Bronchial epithelial cell (primary cell): ENCODE measurements around the gene TMIGD1. TPM values are rescaled to one million over a fixed set of nuclear protein-coding genes. Genes with fewer than 3 reads are reported as not detected.

Source experiments
- DNase-seq: peaks from one replicate; pipeline ENCODE4 v3.0.0-alpha.2; 2010; ENCODE audit warnings: low read depth
- FAIRE-seq: peaks from 2 replicates; lab custom pipeline; 2011; peaks lifted over from hg19 to GRCh38; lab: Jason Lieb, UNC
- H3K27me3 ChIP-seq: 2 replicates; pipeline ENCODE4 v1.5.1; 2011; ENCODE audit warnings: low read length; ENCODE audit not compliant: control insufficient read depth, insufficient read depth
- H3K36me3 ChIP-seq: 2 replicates; pipeline ENCODE4 v1.5.1; 2011; ENCODE audit warnings: low read length; ENCODE audit not compliant: control insufficient read depth, insufficient read depth
- H3K4me3 ChIP-seq: 2 replicates; pipeline ENCODE4 v1.5.1; 2011; ENCODE audit warnings: mild to moderate bottlenecking, low read depth, low read length, control low read depth
- total RNA-seq: library from RNA; depleted of rRNA; stranded (reverse); fragments of >200 nt; gene quantifications from 2 replicates; pipeline ENCODE4 v1.2.1, GENCODE V29; 2014
- TF ChIP-seq, protein P1 (sequence below): IDR thresholded peaks from 2 replicates; pipeline ENCODE4 v1.5.1; 2011; ENCODE audit warnings: mild to moderate bottlenecking, moderate library complexity, low read length, control low read depth, inconsistent platforms; ENCODE audit not compliant: insufficient read depth, severe bottlenecking

The TMIGD1 gene
- total RNA-seq, 1 donor from 2014 or later = not detected

DNA sequence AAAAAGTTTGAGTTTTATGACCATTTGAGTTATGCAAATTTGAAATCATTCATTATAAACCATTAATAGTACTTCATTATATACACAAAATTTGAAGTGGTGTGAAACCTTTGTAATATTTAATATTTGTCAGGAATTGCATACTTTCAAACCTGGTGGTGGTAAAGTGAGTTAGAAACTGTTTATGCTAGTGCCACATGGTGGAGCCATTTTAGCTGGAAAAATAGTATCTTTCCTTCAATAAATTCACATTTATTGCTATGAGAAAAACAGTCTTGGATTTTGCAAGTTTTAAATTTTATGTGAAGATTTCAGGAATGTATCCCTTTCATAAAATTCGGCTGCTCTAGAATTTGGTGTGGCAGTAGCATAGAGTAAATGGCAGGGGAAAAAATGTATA, 34.9 kb downstream of the TMIGD1 start:
- H3K27me3 ChIP-seq = no peaks in the 10 kb centered on the region
- H3K4me3 ChIP-seq = no peak overlapping the region
- no peaks in the 10 kb centered on the region for H3K36me3 ChIP-seq
- no peak for DNase-seq
- TF ChIP-seq, protein P1, sequence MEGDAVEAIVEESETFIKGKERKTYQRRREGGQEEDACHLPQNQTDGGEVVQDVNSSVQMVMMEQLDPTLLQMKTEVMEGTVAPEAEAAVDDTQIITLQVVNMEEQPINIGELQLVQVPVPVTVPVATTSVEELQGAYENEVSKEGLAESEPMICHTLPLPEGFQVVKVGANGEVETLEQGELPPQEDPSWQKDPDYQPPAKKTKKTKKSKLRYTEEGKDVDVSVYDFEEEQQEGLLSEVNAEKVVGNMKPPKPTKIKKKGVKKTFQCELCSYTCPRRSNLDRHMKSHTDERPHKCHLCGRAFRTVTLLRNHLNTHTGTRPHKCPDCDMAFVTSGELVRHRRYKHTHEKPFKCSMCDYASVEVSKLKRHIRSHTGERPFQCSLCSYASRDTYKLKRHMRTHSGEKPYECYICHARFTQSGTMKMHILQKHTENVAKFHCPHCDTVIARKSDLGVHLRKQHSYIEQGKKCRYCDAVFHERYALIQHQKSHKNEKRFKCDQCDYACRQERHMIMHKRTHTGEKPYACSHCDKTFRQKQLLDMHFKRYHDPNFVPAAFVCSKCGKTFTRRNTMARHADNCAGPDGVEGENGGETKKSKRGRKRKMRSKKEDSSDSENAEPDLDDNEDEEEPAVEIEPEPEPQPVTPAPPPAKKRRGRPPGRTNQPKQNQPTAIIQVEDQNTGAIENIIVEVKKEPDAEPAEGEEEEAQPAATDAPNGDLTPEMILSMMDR = peak; percentile 22
- no peak for FAIRE-seq

DNA sequence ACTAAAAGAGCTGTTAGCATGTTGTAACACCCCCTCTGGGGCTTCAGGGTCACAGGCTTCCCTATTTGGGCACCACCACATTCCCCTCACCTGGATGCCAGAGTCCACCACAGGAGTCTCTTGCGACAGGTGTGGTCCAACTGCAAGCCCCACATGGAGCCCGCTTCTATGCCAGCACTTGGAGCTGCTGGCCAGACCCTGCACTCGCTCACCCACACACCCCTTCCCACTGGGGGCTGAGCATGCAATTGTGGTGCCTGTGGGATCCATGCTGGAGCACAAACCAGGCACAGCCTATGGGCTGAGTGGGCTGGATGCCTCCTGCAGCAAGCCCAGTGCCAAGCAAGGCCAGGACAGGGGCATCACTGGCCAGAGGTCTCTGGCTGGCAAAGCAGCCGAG, 36.1 kb downstream of the TMIGD1 start:
- FAIRE-seq (no peak), DNase-seq (no peak)
- Histone ChIP-seq H3K27me3 (no peaks in the 10 kb centered on the region), H3K36me3 (no peaks in the 10 kb centered on the region), H3K4me3 (no peak overlapping the region)
- TF ChIP-seq, protein P1 = no peak

DNA sequence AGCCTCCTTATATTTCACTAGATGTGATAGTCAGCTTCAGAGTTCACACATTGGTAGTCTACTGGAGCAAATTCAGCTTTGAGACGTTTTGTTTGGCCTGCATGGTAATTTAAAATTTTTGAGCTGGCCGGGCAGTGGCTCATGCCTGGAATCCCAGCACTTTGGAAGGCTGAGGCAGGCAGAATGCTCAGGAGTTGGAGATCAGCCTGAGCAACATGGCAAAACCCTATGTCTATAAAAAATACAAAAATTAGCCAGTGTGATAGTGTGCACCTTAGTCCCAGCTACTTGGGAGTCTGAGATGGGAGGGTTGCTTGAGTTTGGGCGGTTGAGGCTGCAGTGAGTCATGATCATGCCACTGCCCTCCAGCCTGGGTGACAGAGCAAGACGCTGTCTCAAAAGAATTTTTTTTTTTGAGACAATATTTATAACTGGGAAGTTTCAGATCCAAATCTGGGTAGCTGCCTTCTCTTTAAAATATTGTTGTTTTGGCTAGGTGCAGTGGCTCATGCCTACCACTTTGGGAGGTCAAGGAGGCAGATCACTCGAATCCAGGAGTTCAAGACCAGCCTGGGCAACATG, 37.3 kb downstream of the TMIGD1 start:
- no peaks in the 10 kb centered on the region for H3K36me3 ChIP-seq
- FAIRE-seq = no peak
- H3K4me3 ChIP-seq = no peak overlapping the region
- peak; percentile 10 for DNase-seq
- TF ChIP-seq, protein P1 = no peak
- peaks cover 3% of the 10 kb centered on the region for H3K27me3 ChIP-seq

DNA sequence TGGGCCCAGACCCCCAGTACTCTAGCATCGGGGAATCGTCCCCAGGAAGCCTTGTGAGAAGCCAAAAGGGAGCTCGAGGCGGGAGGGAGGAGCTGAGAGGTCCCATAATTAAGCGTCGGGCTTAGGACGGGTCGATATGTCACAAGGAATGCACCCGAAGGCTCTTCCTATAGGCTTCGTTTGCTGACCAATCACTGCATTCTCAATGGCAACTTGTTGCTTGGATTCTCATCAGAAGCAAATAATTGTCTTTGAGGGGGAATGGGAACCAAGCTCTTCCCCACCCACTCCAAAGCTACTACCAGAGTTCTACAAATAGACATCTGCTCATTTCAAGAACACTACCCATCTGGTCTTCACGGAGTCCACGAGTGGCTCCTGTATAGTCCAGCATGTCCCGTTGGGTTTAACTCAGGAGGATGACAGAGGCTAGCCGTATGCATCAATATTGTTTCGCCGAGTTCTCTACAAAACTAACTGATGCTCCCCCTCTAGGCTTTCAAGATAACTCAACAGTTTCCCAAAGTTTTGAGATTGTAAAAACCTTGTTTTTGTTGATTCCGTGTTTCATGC, 41.5 kb downstream of the TMIGD1 start:
- peak; percentile 18 for DNase-seq
- peaks cover 3% of the 10 kb centered on the region for H3K36me3 ChIP-seq
- TF ChIP-seq, protein P1 = no peak
- H3K4me3 ChIP-seq = peak overlapping the region; percentile 87
- peaks cover 3% of the 10 kb centered on the region for H3K27me3 ChIP-seq
- FAIRE-seq = no peak

DNA sequence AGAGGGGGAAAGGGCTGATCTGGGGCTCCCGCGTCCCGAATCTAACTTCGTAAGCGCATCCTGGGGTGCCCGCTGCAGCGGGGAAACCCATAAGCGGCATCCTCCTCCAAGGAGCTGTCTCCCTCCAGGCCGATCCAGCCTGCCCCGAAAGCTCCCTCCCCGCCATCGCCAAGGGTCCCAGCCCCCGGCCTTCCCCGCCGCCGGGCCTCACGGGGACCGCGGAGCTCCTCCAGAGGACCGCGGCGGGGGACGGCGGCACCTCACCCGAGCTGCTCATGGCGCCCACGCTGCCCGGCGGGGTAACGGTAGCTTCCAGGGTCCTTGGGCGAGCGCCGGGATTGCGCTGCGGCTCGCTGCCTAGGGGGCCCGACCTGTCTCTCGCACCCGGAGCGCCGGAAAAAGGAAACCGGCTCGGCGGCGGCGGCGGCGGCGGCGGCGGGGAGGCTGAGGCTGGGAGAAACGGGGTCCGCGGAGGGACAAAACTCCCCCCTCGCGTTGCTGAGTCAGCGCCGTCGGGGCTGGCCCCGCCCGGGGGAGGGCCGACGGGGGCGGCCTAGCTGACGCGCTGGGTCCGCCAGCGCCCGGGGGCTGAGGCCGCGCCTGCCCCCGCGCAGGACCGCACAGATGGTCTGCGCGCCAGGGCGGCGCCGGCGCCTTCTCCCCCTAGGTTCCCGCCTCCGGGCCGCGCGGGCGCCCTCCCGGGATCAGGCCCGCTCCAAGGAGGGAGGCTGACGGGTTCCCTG, 42.1 kb downstream of the TMIGD1 start, which contains the start of gene BLMH:
Gene BLMH (minus strand): TSS at position 402 of the 743 bp plus-strand sequence. CDS start 125 bp downstream, at position 277.
- Histone ChIP-seq H3K27me3 (peaks cover 3% of the 10 kb centered on the region), H3K4me3 (peak within 1 kb of the TSS; percentile 87), H3K36me3 (peaks cover 6% of the 10 kb centered on the region)
- FAIRE-seq (no peak), DNase-seq (peak; percentile 43)
- TF ChIP-seq, protein P1 = no peak
